HEK293T (cell line): Measurements from ENCODE around the gene TEAD1.

ENCODE experiments used
- ARNT ChIP-seq: fragments of 450-650 bp; IDR thresholded peaks from 2 replicates; pipeline ENCODE4 v1.6.1; 2017; ENCODE audit warnings: mild to moderate bottlenecking
- FOXM1 ChIP-seq: fragments of 450-650 bp; IDR thresholded peaks from 2 replicates; pipeline ENCODE4 v1.6.1; 2017; ENCODE audit warnings: mild to moderate bottlenecking, borderline replicate concordance
- NFRKB ChIP-seq: fragments of 450-650 bp; IDR thresholded peaks from 2 replicates; pipeline ENCODE4 v1.6.1; 2016; ENCODE audit warnings: mild to moderate bottlenecking, moderate library complexity

DNA sequence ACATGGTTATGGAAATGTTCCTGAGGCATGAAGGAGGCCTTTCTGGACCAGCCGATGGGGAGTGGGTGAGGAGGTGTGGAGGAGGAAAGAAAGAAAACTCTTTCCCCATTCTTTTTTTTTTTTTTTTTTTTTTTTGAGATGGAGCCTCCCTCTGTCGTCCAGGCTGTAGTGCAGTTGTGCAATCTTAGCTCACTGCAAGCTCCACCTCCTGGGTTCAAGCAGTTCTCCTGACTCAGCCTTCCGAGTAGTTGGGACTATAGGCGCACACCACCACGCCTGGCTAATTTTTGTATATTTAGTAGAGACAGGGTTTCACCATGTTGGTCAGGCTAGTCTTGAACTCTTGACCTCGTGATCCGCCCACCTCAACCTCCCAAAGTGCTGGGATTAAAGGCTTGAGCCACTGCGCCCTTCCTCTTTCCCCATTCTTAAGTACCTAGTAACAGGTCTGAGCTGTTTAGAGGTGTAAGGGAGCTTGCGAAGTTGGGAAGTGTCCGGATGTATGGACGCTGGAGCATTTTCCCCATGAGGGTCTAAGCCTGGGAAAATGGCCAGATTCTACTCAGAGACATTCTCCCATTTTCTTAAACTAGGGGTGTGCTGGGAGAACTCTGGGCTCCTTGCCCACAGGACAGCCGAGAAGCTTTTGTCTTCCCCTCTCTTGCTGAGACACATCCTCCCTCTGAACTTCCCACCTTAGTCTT is 135.8 kb downstream of the TEAD1 start:
- no peak for TF ChIP-seq FOXM1
- no peak for TF ChIP-seq ARNT
- no peak for TF ChIP-seq NFRKB
